Measurements from ENCODE around the gene ADGRG7. TPM values are rescaled to one million over a fixed set of nuclear protein-coding genes. Genes with fewer than 3 reads are reported as not detected.

The ADGRG7 gene
- total and polyA plus RNA-seq, 10 donors = not detected

- no peak for DNase-seq
- WGBS, 5 donors = 94 to 100% (median 100%) methylated on average over 1 of the region's 1 CpG
- TF ChIP-seq POLR2AphosphoS5 (IDR thresholded peaks at IDR 0.05) (no peak), POLR2A (IDR thresholded peaks at IDR 0.05) (no peak), CTCF (IDR thresholded peaks at IDR 0.05 in 8 of 11, conservative IDR thresholded peaks at IDR 0.05 in 3 of 11) (no peak)
Measured at GRCh38 chr3:100681496-100681895, 72.1 kb downstream of the ADGRG7 start.

DNA sequence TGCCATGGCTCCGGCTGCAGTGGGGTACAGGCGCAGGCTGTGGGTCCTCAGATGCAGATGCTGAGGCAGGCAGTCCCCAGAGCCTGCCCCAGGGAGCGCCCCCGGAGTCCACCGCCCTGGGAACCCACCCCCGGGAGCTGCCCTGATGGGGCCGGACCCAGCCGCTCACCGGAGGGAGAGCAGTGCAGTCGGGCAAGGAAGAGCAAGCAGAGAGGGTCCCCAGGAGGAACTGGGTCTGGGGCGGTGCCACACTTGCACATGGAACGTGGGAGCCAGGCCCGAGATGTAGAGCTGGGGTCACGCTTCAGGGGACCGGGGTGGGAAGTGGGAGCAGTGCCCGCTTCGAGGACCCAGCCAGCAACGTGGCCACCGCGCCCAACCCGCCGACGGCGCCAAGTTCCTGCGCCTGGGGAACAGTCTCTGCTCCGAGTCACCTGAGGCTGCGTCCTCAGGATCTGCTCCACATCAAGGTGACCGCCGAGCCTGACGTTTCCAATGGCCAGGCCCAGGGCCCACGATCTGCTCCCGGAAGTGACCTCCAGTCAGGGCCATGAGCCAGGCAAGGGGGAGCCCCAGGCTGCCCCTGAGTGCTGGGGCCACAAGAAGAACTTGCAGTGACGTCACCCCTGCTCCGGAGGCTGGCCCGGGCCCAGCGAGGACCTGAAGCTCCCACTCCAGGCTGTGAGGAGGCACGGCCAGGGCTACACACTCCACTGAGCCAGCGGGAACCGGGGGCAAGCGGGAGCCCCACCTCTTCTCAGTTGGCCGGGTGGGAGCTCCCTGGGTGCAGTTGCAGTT is 72.9 kb downstream of the ADGRG7 start:
- intact Hi-C loops (cut with DNase I; ENCODE audit: low total_unique reads) = no loop called here
- H3K4me3 ChIP-seq = no peak overlapping the region
- 74 to 91% (median 84%) methylated on average over 24 to 41 of the region's 41 CpGs for WGBS, 5 donors
- no peaks in the 10 kb centered on the region for H3K4me1 ChIP-seq
- H3K27ac ChIP-seq = no peak overlapping the region
- no peak for TF ChIP-seq CTCF (IDR thresholded peaks at IDR 0.05 in 8 of 11, conservative IDR thresholded peaks at IDR 0.05 in 3 of 11)
- TF ChIP-seq POLR2AphosphoS5 (IDR thresholded peaks at IDR 0.05) = no peak
- TF ChIP-seq POLR2A (IDR thresholded peaks at IDR 0.05) = no peak
- no peaks in the 10 kb centered on the region for H3K36me3 ChIP-seq
- peak; percentile 75 for DNase-seq
- no peaks in the 10 kb centered on the region for H3K9me3 ChIP-seq
- H3K27me3 ChIP-seq (replicated peaks in 1 of 7) = no peaks in the 10 kb centered on the region

More at GRCh38 chr3:100681496-100681895, 72.1 kb downstream of the ADGRG7 start:
- no peaks in the 10 kb centered on the region for H3K36me3 ChIP-seq
- H3K27ac ChIP-seq = no peak overlapping the region
- no peaks in the 10 kb centered on the region for H3K9me3 ChIP-seq
- no peak overlapping the region for H3K4me3 ChIP-seq
- no peaks in the 10 kb centered on the region for H3K4me1 ChIP-seq
- intact Hi-C loops (cut with DNase I; ENCODE audit: low total_unique reads) = no loop called here
- no peaks in the 10 kb centered on the region for H3K27me3 ChIP-seq (replicated peaks in 1 of 7)

GRCh38 chr3:100682854-100683760 is 73.7 kb downstream of the ADGRG7 start:
- Histone ChIP-seq H3K27me3 (replicated peaks in 1 of 7) (no peaks in the 10 kb centered on the region), H3K9me3 (no peaks in the 10 kb centered on the region), H3K27ac (no peak overlapping the region), H3K36me3 (no peaks in the 10 kb centered on the region), H3K4me1 (no peaks in the 10 kb centered on the region), H3K4me3 (no peak overlapping the region)
- DNase-seq = no peak
- intact Hi-C loops (cut with DNase I; ENCODE audit: low total_unique reads) = no loop called here
- WGBS, 5 donors = 83 to 93% (median 88%) methylated on average over 14 to 18 of the region's 18 CpGs
- TF ChIP-seq POLR2AphosphoS5 (IDR thresholded peaks at IDR 0.05) = no peak
- TF ChIP-seq CTCF (IDR thresholded peaks at IDR 0.05 in 8 of 11, conservative IDR thresholded peaks at IDR 0.05 in 3 of 11) = no peak
- TF ChIP-seq POLR2A (IDR thresholded peaks at IDR 0.05) = no peak

GRCh38 chr3:100693225-100693624 is 83.8 kb downstream of the ADGRG7 start:
- Histone ChIP-seq H3K9me3 (no peaks in the 10 kb centered on the region), H3K27ac (no peak overlapping the region), H3K27me3 (replicated peaks in 1 of 7) (peaks cover 0 to 25% (median 4%) of the 10 kb centered on the region in 7 donors), H3K4me1 (no peaks in the 10 kb centered on the region), H3K36me3 (no peaks in the 10 kb centered on the region), H3K4me3 (no peak overlapping the region)
- no peak for TF ChIP-seq POLR2A (IDR thresholded peaks at IDR 0.05)
- intact Hi-C loops (cut with DNase I; ENCODE audit: low total_unique reads) = no loop called here
- DNase-seq = no peak

Data from spleen (tissue), 11 donors.